DMS79 treated with DMSO at 0.1 percent for 48 hours (cell line): ENCODE measurements around the gene PATL1.
"Not testable (repeated sequence)": the region's sequence is repeated elsewhere in the genome, so short reads cannot be mapped to it uniquely, and the experiment has no call there.

Experiments
- DNase-seq: peaks from one replicate; lab custom pipeline; 2025; lab: John Stamatoyannopoulos, UW

PATL1 gene

GRCh38 chr11:59668950-59669610, at the start of gene PATL1:
TSS of gene PATL1 (minus strand) at chr11:59669037. CDS start at chr11:59668895, 142 bp downstream.
- peak; percentile 97 for DNase-seq

- DNase-seq, result no peak
Observed at GRCh38 chr11:59716051-59716450, 47.2 kb upstream of the PATL1 start.

- DNase-seq, result no peak
Observed at GRCh38 chr11:59713745-59714144, 44.9 kb upstream of the PATL1 start, which contains the start of gene OR10V1. TSS of gene OR10V1 (minus strand) at chr11:59713845. CDS start at chr11:59713845, 0 bp downstream.

- DNase-seq, result no peak
Observed at GRCh38 chr11:59710136-59710847, 41.5 kb upstream of the PATL1 start.

GRCh38 chr11:59708537-59708936, 39.7 kb upstream of the PATL1 start:
- DNase-seq, result no peak

- no peak for DNase-seq
Observed at GRCh38 chr11:59707371-59707770, 38.5 kb upstream of the PATL1 start.

- DNase-seq, result no peak
Observed at GRCh38 chr11:59706518-59707285, 37.9 kb upstream of the PATL1 start.

- no peak for DNase-seq
Observed at GRCh38 chr11:59705294-59705693, 36.5 kb upstream of the PATL1 start.

GRCh38 chr11:59703515-59703914, 34.7 kb upstream of the PATL1 start:
- not testable (repeated sequence) for DNase-seq

GRCh38 chr11:59700157-59700556, 31.3 kb upstream of the PATL1 start:
- DNase-seq, result not testable (repeated sequence)

GRCh38 chr11:59698506-59698905, 29.7 kb upstream of the PATL1 start:
- DNase-seq, result no peak

- no peak for DNase-seq
Observed at GRCh38 chr11:59692915-59693314, 24.1 kb upstream of the PATL1 start.

- no peak for DNase-seq
Observed at GRCh38 chr11:59691156-59691555, 22.3 kb upstream of the PATL1 start.

GRCh38 chr11:59689015-59689414, 20.2 kb upstream of the PATL1 start:
- DNase-seq, result no peak

- not testable (repeated sequence) for DNase-seq
Observed at GRCh38 chr11:59681260-59681725, 12.5 kb upstream of the PATL1 start.

GRCh38 chr11:59680287-59681154, 11.7 kb upstream of the PATL1 start:
- DNase-seq, result no peak

GRCh38 chr11:59679347-59679746, 10.5 kb upstream of the PATL1 start:
- no peak for DNase-seq

GRCh38 chr11:59678813-59679165, 10.0 kb upstream of the PATL1 start:
- no peak for DNase-seq

- no peak for DNase-seq
Observed at GRCh38 chr11:59678118-59678812, 9.4 kb upstream of the PATL1 start.

- DNase-seq, result no peak
Observed at GRCh38 chr11:59676205-59676604, 7.4 kb upstream of the PATL1 start.

- DNase-seq, result no peak
Observed at GRCh38 chr11:59674291-59674690, 5.5 kb upstream of the PATL1 start.
